Tibial nerve (tissue), 4 donors: ENCODE measurements around the gene CAMSAP3.

Source experiments
- CTCF ChIP-seq, 5 experiments: fragments of 200-600 bp in 3 of 5; fragments of 450-650 bp in 2 of 5; sonication (generic) in 3 of 5; IDR thresholded peaks; one replicate each; pipeline ENCODE4 v1.5.1; 2016 to 2019; ENCODE audit warnings: antibody characterized with exemption in 5 of 5, mild to moderate bottlenecking in 3 of 5, moderate library complexity in 2 of 5
- EP300 ChIP-seq, 2 donors: sonication (generic); formaldehyde crosslinking; IDR thresholded peaks; one replicate each; pipeline ENCODE4 v1.6.1; 2017; ENCODE audit warnings: antibody characterized with exemption in 2 of 2, mild to moderate bottlenecking in 1 of 2

DNA sequence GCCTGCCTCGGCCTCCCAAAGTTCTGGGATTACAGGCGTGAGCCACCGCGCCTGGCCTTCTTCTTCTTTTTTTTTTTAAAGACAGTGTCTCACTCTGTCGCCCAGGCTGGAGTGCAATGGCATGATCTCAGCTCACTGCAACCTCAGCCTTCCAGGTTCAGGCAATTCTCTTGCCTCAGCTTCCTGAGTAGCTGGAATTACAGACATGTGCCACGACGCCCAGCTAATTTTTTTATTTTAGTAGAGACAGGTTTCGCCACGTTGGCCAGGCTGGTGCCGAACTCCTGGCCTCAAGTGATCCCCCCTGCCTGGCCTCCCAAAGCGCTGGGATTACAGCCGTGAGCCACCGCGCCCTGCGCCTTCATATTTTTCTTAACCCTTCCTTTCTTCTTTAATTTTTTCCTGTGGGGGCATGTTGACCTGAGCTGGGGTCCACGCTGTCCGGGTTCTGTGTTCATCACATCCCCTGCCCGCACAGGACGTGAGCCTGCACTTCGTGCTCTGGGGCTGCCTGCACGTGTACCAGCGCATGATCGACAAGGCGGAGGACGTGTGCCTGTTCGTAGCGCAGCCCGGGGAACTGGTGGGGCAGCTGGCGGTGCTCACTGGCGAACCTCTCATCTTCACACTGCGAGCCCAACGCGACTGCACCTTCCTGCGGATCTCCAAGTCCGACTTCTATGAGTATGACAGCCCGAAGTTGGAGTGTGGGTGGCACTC is 46.1 kb upstream of the CAMSAP3 start:
- TF ChIP-seq CTCF (IDR thresholded peaks at IDR 0.05) (no peak), EP300 (IDR thresholded peaks at IDR 0.05) (no peak)
